ENCODE results near the gene ADM2.

The ADM2 gene

GRCh38 chr22:50467773-50468440, 13.4 kb upstream of the ADM2 start:
- DNase-seq (ENCODE audit: low spot score) = no peak

DNA sequence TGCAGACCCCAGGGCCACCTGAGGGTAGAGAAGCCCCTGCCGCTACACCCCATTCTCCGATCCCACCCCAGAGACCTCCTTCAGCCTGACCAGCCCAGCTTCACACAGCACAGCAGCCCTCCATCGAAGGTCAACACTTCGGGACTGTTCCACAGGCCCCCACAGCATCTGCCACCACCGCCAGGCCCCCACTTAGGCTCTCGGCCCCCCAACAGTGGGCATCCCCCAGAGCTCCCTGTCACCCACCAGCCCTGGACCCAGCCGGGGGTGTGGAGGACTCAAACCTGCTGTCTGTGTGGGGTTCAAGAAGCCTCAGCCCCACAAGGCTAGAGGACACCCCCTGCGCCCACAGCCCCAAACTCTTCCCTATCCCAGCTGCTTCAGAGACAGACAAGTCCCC, 12.7 kb upstream of the ADM2 start:
- no peak for DNase-seq (ENCODE audit: low spot score)

DNA sequence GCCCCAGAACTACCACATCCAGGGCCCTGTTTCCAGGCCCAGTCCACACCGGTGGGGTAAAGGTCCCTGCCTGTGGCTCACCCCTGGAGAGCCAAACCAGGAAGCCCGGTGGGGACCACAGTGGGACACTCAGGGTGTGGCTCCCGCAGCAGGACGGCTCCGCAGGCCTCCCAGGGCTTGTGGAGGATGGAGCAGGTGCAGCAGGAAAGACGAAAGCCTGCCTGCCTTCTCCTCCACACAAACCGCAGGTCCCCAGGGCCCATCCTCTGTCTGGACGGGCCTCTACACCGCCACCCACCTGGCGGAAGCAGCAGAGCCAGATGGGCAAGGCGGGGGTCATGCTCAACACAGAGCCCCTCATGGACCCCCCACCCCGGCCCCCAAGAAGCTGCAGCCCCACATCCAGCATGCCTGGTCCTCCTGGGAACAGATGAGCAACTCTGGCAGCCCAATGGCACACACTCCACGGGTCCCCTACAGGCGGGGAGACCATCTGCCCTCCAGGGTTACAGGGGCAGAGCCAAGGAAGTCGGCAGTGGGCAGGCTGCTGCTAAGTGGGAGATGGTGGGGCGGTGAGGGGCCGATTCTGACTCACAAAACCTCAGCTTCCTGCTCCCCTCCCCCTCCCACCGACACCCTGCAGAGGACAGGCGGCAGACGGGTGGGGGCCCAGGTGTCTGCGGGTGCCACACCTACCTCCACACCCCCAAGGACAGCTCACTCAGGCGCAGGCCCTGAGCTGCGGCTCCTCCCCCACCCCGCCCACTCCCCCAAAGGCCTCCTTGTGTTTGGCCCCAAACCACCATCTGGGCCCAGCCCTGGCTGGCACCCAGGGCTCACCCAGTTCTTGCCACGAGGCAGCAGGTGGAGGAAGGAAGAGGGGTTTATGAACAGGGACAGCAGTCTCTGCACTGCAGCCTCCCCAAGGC, 11.7 kb upstream of the ADM2 start:
- DNase-seq (ENCODE audit: low spot score) = no peak

DNA sequence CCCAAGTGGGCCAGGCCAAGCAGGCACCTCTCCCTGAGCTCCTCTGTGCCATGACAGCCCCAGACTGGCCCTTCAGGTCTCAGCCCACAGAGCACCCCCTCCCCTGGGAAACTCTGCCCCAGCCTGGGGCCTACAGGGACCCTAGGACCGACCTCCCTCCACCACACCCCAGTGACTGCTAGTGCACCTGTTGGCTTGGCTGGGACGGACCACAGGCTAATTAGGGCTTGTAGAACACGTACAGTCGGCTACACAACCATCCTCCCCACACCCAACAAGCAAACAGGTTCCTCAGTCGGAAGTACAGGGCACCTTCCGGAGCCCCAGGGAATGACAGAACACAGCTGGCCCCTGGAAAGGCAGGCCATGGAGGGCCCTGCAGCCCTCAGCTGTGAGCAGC, 10.9 kb upstream of the ADM2 start:
- DNase-seq (ENCODE audit: low spot score) = no peak

GRCh38 chr22:50471197-50471847, 10.0 kb upstream of the ADM2 start:
- DNase-seq (ENCODE audit: low spot score) = peak; percentile 87

DNA sequence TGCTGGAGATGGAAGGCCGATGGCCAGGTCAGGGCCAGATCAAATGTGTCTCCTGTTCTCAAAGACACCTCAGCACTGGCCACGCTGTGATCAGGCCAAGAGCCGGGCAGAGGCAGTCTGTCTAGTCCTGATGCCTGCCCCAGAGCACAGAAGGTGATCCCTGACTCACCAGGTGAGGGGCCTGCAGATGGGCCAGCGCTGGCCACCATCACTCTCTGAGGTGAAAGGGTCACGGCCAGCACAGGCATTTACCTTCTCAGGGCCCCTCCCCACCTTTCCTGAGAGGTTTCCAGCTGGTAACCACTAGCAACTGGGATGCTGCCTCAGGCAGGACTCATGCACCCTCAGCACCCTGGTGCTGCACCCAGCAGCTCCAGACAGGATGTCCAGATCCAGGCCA, 9.4 kb upstream of the ADM2 start:
- DNase-seq (ENCODE audit: low spot score) = no peak

GRCh38 chr22:50473088-50473487, 8.3 kb upstream of the ADM2 start:
- DNase-seq (ENCODE audit: low spot score) = no peak

DNA sequence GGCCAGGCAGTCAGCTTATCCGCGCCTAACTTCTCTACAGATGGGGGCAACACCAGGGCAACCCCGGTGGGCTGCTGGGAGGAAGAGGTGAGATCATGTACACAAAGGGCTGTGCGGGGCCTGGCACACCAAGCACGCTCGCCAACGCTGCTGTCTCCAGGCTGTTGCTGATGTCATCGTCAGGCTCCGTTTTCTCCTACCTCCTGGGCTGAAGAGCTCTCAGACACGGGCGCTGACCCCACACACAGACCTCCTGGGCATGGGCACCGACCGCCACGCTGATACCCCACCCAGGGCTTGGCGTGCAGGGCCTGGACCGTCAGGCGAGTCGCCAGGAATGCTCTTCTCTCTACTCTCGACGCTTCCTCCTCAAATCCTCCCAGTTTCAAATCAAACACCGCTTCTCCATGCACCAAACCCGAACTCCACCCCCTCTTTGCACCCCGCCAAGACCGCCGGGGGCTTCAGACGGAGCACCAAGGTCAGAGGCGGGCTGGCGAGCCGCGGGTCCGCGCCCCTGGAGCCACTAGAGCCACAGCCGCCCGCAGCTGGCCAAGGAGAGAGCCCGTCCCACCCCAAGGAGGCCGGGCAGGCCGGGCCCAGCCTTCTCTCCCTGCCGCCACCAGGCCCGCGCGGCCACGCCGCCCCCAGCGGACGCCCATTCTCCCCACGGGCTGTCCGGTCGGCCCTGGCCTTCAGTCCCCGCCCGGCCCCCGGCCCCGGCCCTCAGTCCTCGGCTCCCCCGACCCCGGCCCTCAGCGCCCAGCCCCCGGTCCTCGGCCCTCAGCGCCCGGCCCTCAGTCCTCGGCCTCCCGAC, 7.3 kb upstream of the ADM2 start:
- no peak for DNase-seq (ENCODE audit: low spot score)

DNA sequence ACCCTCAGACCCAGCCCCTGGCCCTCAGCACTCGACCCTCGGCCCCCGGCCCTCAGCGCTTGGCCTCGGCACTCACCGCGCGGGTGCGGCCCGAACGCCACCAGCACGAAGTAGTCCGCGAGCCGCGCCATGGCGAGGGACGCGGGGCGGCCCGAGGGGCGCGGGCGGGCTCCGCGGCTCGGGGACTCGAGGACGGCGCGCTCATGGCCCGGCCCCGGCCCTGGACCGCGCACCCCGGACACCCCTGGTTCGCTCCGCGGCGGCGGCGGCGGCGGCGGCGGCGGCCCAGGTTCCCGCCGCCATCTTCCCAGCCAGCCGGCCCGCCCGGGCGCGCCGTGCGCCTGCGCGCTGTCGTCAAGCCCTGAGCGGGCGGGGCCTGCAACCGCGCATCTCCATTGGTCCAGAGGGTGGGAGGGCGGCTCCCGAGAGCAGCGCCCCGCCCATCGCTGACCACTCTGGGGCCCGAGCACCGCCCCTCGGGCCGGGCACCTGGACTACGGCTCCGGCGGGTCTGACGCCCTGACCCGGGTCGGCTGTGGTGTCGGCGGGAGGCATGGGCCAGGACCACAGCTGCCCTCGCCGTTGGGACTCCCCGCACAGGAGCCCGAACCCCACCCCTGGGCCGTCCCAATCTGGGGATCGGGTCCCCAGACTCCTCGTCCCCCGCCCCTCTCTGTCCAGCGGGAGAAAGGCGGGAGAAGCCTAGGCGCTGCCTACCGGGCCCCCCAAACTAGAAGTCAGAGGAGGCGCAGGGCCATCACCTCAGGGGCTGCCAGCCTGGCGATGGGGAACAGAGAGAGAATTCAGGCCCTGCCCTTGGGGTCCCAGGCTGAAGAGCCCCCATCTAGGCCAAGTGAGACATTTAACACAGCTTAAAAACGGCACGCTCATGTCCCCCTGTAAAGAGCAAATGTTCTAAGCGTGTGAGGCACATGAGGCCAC, 6.4 kb upstream of the ADM2 start, which contains the start of gene SBF1:
SBF1 (minus strand) TSS at position 326 of the 942 bp plus-strand sequence; CDS start at position 131, 195 bp downstream.
- peak; percentile 92 for DNase-seq (ENCODE audit: low spot score)

- DNase-seq (ENCODE audit: low spot score) = no peak
Observed at GRCh38 chr22:50475652-50476002, 5.7 kb upstream of the ADM2 start.

GRCh38 chr22:50476868-50477267, 4.5 kb upstream of the ADM2 start:
- no peak for DNase-seq (ENCODE audit: low spot score)

- no peak for DNase-seq (ENCODE audit: low spot score)
Observed at GRCh38 chr22:50477923-50478322, 3.4 kb upstream of the ADM2 start.

- no peak for DNase-seq (ENCODE audit: low spot score)
Observed at GRCh38 chr22:50479721-50480120, 1.6 kb upstream of the ADM2 start.

GRCh38 chr22:50481045-50481439, 301 bp upstream of the ADM2 start:
- no peak for DNase-seq (ENCODE audit: low spot score)

DNA sequence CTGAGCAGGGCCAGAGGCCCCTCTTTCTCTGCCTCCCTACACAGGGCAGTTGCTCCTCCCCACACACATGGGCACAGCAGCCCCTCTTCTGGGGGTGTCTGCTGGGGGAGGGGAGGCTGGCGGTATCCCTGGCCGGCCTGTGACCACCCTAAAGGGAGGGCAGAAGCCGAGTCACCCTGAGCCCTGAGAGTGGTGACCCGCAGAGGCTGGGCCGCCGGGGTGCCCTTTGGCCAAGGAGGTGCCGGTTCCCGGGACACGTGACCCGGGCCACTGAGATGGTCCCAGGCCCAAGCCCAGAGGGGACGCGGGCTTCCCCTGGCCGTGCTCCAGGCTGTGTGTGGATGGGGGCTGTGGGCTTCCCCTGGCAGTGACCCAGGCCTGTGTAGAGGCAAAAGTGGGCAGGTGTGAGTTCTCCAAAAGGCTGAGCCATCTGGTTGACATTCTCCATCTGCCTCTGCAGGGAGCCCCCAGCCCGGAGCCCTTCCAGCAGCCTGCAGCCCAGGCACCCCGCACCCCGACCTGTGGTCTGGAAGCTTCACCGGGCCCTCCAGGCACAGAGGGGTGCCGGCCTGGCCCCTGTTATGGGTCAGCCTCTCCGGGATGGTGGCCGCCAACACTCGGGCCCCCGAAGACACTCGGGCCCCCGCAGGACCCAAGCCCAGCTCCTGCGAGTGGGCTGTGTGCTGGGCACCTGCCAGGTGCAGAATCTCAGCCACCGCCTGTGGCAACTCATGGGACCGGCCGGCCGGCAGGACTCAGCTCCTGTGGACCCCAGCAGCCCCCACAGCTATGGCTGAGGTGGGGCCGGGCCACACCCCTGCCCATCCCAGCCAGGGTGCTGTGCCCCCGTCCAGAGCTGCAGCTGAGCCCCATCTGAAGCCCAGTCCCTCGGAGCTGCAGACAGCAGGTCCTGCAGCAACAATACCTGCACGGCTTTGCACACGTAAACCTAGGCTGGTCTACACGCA, 1.0 kb downstream of the ADM2 start:
- DNase-seq (ENCODE audit: low spot score) = no peak

DNA sequence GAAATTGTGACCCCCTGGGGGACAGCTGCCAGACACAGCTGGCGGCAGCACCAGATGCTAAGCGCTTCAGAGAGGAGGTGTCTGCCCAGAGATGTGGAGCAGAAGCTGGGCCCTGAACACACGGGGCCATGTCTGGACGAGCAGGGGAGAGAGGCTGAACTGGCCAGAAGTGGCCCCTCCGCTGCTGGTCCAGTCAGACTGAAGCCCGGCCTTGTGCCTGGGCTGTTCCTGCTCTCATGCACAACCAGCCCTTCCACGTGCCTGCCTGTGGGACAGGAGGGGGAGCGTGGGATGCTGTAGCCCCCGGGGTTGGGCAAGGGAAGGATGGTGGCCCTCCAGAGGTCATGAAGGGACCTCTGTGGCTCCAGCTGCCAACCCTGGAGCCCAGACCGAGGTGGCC, 1.8 kb downstream of the ADM2 start:
- no peak for DNase-seq (ENCODE audit: low spot score)

- DNase-seq (ENCODE audit: low spot score) = no peak
Observed at GRCh38 chr22:50483556-50483955, 2.2 kb downstream of the ADM2 start.

- no peak for DNase-seq (ENCODE audit: low spot score)
Observed at GRCh38 chr22:50483977-50484853, 2.9 kb downstream of the ADM2 start.
